Stimulated activated naive CD4-positive, alpha-beta T cell treated with Interleukin-2 at 50 U/mL for 16 hours (primary cell): ENCODE results near the gene SLC39A10.
"Not testable (repeated sequence)": the region's sequence is repeated elsewhere in the genome, so short reads cannot be mapped to it uniquely, and the experiment has no call there.

Experiments
- DNase-seq: peaks from one replicate; lab custom pipeline; 2025; lab: John Stamatoyannopoulos, UW

The SLC39A10 gene

DNA sequence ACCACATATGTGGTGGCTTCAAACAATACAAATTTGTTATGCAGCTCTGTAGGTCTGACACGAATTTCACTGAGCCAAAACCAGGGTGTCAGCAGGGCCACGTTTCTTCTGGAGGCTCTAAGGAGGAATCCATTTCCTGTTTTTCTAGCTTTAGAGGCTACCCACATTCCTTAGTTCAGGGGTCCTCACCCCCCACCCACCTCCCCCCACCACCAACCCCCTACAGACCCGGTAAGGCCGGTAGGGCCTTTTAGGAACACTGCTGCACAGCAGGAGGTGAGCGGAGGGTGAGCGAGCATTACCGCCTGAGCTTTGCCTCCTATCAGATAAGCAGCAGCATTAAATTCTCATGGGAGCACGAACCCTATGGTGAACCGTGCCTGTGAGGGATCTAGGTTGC lies 10.6 kb upstream of the SLC39A10 start:
- DNase-seq, result no peak

DNA sequence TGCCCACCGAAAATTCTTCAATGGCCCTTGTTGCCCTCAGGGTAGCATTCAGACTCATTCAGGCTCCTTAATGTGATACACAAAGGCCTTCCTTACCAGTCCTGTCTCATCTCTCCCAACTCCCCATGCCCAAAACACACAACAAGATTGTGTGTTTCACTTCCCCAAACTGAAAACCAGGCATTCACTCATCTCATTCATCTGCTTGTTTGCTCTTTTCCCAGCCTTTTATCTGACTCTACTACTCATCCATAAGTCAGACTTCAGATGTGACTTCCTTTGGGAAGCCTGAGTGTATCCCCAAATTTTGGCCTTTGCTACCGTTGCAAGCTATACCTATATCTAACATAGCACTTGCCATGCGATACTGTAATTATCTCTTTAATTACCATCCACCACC lies 9.7 kb upstream of the SLC39A10 start:
- no peak for DNase-seq

DNA sequence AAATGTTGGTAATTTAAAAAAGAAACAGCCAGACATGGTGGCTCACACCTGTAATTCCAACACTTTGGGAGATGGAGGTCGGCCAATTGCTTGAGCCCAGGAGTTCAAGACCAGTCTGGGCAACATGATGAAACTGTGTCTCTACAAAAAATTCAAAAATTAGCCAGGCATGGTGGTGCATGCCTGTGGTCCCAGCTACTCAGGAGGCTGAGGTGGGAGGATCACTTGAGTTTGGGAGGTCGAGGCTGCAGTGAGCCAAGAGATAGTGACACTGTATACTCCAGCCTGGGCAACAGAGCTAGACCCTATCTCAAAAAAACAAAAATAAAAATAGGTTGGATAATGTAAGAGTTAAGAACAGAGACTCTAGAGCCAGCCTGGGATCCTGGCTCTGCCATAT lies 8.7 kb upstream of the SLC39A10 start:
- DNase-seq, result not testable (repeated sequence)

DNA sequence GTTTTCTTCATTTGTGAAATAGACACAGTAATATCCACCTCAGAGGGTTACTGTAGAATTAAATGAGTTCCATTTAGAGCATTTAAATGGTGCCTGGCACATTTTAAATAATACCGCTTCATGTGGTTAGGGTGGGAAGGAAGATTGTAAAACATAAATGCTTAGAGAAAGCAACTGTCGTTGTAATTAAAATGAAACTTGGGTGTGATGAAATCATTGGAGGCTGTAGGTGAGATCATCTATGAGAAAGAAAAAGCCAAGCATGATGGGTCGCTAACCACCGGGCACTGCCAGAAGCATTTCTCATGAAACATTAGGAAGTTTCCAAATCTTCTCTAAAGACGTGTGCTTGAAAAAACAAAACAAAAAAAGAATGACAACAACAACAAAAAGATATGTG lies 8.2 kb upstream of the SLC39A10 start:
- DNase-seq, result no peak

DNA sequence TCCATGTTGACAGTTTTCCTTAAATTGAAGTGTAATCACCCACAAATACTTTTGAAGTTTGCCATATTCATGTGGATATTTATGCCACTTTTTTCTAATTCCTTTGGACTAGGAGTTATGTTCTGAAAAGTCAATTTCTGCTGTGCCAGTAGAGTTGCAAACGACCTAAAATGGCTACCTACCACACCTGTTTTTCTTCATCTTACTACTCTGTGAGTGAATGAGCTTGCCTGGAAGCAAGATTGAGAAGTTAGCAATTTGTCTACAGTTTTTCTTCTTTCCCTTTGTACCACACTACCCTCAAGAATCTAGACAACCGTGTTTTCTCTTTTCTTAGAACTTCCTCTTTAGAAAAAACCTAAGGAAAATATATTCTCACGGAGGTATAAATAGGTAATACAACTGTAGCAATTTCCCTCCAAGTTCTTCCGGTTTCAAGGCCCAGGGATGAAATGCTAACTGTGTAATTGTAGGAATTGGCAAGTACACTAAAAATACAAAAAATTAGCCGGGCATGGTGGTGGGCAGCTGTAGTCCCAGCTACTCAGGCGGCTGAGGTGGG lies 7.3 kb upstream of the SLC39A10 start:
- no peak for DNase-seq

DNA sequence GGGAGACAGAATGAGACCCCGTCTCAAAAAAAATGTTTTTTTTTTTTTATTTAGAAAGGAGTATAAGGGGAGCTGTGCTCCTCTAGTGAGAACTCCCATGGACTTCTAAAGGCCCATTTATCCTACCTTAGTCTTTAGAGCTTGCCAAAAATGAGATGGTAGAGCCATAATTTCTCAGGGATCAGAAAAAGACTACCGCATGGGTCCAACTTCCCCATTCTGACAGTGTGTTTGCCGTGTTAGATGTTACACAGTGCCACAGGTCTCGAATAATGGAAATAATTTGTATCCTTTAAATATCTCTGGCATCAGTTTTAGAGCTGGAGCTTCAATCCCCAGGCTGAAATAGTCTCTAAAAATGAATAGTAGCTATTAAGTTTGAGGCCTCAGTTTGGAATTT lies 6.0 kb upstream of the SLC39A10 start:
- no peak for DNase-seq

DNA sequence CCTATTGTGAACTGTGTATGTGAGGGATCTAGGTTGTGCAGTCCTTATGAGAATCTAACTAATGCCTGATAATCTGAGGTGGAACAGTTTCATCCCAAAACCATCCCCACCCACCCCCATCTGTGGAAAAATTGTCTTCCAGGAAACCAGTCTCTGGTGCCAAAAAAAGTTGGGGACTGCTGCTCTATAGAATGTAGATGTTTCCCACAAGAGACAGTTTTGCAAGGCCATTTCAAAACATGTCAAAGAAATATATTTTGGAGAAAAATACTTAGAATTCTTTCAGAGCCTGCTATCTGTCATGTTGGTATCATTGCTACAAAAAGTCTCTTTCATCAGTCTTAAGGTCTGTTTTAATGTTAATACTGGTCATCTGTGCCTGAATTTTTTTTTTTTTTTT lies 4.1 kb upstream of the SLC39A10 start:
- DNase-seq, result no peak

DNA sequence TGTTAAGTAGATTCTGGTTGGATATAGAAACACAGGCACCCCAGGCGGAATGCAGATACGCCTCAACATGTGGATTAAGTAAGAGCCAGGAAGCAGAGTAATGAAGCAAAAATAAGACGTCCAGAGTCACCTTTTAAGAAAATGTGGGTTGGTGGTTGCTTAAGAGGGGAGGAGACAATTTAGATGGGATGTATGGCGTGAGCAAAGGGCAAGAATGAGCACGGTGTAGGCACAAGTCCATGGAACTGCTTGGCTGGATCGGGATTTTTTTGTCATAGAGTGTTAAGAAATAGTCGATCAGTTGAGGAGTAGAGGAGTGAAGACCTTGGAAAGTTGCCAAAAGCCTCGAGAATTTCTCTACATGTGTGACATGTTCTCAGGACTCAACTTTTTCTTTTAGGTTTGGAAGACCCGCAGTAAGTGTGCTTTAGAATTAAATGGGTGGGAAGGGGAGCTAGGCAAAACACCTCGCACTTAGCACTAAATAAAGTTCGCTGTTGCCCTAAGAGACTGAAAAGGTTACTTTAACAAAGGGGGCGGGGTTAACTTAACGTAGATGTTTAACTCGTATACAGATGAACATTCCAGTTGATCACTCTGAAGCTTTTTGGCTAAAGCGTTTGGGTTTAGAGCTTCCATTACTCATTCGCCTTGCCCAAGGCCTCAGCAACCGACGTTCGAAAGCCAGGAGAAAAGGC lies 716 bp upstream of the SLC39A10 start:
- DNase-seq, result no peak

DNA sequence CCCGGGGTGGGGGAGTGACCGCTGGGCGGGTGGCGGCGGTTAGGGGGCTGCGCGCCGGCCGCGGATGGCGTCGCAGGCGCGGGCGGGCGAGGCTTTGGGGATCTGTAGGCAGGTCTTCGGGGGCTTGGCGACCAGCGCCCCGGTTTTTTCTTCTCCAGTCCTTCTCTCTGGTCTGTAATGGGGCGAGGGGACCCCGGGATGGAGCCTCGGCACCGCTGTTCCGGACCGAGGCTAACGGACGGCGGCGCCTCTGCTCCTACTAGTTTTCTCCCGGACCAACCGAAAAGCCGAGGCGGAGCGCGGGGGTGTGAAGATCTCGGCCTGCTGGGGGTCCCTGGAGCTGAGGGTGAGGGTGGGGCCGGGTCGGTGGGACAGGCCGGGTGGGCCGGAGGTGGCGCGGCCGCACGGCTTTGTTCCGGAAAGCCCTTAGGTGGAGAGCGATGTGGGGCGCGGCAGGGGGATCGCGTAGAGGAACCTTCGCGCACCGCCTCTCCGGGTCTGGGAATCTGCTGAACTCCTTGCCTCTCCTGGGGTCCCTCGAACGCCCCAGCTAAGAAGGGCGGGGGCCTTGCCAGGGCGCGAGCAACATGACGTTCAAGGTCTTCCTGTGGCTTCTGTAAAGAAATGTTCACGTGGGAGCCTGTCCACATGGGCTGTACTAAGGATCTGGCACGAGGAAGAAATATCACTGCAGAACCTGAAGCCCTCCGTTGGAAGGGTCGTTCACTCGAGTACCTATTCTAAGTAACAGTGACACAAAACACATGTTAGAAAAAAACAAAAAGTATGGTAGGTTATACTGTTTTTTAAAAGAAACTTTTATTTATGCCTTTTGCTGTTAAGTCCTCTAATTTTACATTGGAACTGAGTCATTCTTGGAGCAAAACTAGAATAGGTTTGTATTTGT lies 861 bp downstream of the SLC39A10 start:
- peak; percentile 56 for DNase-seq

DNA sequence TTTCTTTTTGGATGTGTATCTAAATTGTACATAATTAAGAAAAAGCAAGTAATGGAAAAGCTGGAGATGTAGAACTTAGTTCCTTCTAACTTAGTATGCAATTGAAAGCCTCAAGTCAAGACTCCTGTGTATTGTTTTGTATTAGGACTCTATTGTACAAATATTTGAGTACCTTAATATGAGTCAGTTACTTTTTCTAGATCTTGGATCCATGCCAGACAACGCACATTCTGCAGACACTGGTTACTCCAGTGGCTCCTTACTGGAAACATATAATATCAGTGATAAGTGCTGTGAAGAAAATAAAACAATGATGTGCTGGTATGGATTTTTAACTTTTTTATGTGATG lies 1.5 kb downstream of the SLC39A10 start:
- DNase-seq, result no peak

DNA sequence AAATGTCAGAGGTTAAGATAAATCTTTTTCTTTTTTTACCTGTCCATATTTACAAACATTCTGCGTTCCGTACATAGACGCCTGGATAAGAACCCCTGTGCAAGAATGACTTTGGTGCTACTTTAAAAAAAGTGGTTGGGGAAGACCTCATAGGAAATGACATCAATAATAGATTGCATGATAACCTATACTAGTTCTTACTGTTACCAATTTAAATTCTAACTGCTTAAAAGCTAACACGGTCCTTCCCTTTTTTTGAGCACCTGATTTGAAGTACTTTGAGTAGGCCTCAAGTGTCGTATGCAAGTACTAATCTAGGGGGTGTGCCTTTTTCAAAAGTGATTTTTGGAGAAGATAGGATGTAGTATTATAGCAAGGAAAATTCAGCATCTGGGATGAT lies 2.1 kb downstream of the SLC39A10 start:
- no peak for DNase-seq

DNA sequence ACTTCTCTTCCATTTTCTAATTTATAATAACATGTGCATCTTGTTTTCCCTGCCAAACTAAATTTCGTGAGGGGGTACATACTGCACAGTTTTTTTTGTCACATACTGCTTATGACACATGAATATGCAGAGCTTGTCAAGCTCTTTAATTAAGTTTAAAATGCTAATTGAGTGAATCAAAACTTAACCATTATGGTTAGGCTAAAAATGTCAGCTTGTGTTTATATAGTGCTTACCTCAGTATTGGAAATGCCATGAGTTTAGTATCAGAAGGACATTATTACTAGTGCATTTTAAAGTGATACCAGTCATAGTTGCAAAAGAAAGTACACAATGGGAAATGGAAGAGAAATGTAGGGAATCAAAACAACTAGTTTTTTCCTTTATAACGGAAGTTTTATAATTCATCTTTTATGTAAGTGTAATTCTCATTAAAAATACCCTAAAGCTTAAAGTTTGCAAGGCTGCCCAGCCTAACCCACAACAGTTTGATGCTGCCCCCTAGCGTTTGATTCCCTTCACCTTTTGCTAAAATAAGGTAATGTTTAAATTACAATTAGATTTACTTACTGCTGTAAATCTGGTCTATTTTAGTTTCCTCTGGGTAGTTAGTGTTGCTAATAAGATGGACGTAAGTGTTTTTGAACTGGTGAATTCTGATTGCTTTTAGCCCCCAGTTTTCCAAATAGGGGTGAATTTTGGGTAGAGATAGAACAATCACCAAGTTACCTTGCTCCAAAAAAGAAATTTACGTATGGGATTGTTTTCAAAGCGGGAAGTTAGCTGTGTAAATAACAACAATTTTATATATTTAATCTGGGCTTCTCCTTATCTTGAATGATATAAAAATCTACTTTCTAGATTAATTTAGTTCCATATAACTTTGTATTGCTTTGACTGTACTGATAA lies 3.2 kb downstream of the SLC39A10 start:
- DNase-seq, result peak; percentile 62

DNA sequence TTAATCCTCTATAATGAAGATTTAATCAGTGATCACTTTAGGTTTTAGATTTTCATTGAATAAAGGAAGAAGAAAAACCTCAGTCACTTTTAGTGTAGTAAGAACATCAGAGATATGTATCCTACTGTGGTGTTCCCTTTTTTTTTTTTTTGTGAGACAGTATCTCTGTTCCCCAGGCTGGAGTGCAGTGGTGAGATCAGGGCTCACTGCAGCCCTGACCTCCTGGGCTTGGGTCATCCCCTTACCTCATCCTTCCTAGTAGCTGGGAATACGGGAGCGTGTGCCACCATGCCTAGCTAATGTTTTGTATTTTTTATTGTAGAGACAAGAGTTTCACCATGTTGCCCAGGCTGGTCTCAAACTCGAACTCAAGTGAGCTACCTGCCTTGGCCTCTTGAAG lies 5.1 kb downstream of the SLC39A10 start:
- no peak for DNase-seq

DNA sequence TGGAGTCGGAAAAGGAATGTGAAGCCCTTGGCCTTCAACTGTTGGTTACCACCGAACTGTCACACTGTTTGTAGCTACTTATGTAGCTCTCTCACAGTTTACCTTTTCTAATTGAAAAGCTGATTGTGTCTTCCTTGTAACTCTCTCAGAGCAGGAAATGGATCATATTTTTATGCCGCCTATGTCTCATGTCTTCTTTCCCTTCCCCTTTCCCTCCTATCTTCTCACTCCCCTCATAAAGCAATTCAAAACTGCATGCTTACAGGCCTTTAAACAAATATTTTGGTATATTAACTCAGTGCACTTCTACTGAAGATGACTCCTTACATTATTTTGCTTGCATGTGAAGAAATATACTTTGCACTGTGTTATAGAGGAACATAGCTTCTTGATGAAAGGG lies 6.0 kb downstream of the SLC39A10 start:
- no peak for DNase-seq

DNA sequence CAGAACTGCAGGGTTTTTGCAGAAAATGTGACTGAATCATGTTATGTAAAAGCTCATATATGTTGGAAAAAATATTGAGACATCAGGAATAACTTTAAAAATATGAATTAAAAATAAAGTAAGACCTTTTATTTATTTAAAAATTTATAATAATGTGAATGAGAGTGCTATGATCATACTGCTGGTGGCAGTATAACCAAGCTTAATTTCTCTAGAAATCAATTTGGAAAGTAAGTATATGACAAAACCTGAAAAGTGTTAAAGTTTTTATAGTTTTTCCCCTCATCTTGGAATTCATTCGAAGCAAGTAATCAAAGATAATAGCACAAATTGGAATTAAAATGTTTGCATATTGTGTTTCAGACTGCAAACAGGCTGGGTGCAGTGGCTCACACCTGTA lies 7.5 kb downstream of the SLC39A10 start:
- DNase-seq, result no peak

DNA sequence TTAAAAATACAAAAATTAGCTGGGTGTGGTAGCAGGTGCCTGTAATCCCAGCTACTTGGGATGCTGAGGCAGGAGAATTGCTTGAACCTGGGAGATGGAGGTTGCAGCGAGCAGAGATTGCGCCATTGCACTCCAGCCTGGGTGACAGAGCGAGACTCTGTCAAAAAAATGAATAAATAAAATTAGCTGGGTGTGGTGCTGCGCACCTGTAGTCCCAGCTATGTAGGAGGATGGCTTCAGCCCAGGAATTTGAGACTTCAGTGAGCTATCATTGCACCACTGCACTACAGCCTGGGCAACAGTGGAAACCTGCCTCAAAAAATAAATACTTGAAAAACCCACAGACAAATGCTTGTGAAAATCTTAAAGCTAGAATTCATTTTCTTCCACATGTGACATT lies 8.1 kb downstream of the SLC39A10 start:
- DNase-seq, result not testable (repeated sequence)

DNA sequence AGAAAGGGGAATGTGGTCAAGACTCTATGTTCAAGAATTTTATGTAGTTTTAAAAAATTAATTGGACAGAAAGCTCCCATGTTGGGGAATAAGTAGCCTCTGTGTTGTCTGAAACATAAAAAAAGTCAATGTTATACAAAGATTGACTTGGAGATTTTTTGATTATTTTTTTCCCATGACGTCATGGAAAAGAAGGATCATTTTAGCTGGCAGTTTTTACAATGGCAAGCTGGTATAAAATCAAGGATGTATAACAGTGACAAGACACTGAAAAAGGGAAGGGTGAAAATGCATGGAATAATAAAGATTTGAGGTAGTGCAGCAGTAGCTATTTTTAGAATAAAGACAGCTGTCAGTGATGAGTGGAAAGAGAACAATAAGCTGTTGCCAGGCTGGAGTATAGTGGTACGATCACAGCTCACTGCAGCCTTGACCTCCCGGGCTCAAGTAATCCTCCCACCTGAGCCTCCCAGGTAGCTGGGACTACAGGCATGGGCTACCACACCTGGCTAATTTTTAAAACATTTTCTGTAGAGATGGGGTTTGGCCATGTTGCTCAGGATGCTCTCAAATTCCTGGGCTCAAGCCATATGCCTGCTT lies 9.2 kb downstream of the SLC39A10 start:
- DNase-seq, result no peak

DNA sequence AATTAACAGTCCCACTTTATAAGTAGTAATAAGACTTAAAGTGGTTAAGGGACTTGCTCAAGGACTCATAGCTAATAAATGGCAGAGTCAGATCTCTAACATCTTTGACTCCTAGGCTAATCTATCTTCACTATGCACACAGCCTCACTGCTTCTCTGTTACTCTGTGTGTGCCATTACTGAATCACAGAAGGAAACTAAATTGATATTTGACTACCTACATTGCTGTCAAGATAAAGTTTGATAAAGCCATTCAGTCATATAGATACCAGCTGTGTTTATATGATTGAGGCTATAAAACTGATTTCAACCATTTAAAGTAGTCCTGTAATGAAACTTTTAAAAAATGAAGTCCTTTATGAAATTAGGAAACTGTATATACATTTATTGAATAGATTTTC lies 10.9 kb downstream of the SLC39A10 start:
- no peak for DNase-seq

DNA sequence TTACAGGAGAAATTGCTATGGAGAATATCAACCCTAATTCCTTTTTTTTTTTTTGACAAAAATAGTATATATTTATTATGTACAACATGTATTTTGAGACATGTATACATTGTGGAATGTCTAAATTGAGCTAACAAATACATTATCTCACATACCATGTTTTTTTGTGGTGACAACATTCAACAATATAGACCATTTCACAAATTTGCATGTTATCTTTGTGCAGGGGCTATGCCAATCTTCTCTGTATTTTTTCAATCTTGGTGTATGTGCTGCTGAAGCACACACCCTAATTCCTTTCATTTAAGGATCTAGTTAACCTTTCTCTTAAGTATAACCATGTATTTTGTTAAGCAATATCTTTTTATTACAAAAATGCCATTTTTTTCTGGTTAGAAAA lies 13.2 kb downstream of the SLC39A10 start:
- DNase-seq, result no peak

DNA sequence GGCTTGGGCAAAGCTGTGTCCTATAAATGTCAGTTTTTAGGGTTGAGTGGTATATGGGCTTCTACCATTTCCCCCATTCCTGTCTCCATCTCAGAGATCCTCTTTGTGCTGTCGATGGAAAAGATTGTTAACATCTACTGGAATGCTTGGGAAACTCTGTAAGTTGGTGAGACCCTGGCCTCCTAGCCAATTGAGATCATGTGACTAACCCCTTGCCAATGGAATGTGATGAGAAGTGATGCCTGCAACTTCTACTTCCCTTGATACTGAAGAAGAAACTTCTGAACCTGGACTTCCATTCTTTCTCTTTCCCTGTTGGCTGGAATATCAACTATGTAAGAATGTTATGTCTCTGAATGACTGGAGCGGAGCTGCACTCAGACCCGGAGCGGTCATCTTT lies 14.5 kb downstream of the SLC39A10 start:
- DNase-seq, result no peak

DNA sequence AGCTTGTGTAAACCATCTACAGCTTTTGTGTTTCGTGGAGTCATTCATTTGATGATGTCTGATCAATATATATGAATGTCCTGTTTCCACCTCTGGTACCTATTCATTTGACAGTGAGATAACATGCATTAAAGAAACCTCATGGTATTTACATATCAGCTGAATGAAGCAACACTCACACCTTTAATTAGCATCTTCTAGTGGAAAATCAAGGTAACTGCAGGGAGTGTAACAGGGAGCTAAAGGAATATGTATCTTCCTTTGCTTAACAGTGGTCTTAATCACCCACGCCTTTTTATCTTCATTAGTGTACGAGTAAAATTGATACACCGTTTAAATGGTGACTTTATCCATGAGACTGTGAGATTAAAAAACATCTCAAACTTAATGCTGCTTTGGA lies 15.6 kb downstream of the SLC39A10 start:
- DNase-seq, result no peak
